Eye (tissue), 1 donor: ENCODE measurements around the gene TRAPPC3.
A peak's percentile ranks its signal among the peaks of the same experiment; 100 is the strongest.

Experiments used
- DNase-seq: peaks from one replicate; pipeline ENCODE4 v3.0.0-alpha.2; 2015

The TRAPPC3 gene

DNA sequence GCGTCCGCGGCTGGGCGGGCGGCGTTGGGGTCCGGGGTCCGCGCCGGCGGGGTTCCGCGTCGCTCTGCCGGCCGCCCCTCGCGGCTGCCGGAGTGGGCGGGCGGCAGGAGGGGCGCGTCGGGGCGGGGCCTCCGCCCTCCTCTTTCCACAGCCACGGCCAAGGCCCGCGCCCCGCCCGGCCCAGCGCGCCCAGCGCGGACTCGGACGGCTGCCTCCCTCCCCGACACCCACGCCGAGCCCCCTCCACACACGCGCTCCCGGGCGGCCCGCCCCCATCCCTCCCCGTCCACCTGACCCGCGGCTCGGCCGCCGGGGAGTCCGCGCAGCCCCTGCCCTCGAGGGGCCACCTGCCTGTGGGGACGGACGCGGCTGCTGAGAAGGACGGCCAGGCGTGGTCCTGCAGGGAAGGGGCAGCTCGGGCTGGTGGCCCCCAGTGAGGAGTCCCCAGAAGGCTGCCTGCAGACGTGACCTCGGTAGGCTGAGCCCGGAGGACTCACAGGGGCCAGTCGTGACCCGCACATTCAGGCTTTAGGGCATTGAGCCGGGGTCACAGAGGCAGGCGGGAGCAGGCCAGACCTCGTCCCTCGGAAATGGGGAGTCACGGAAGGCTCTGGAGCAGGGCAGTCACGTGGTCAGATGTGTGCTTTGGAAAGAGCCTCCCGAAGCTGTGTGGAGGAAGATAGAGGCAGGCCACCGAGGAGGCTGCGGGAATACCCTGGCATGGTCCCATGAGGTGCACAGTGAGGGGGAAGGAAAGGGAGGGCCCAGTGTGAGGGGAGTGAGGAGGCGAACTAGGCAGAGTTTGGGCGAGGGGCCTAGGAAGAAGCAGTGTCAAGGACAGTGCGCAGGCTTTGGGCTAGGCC is 23.9 kb downstream of the TRAPPC3 start, which contains the start of gene COL8A2:
COL8A2 (minus strand) TSS at position 94 of the 863 bp plus-strand sequence. CDS start 24,980 bp downstream, outside the sequence.
- peak; percentile 50 for DNase-seq

DNA sequence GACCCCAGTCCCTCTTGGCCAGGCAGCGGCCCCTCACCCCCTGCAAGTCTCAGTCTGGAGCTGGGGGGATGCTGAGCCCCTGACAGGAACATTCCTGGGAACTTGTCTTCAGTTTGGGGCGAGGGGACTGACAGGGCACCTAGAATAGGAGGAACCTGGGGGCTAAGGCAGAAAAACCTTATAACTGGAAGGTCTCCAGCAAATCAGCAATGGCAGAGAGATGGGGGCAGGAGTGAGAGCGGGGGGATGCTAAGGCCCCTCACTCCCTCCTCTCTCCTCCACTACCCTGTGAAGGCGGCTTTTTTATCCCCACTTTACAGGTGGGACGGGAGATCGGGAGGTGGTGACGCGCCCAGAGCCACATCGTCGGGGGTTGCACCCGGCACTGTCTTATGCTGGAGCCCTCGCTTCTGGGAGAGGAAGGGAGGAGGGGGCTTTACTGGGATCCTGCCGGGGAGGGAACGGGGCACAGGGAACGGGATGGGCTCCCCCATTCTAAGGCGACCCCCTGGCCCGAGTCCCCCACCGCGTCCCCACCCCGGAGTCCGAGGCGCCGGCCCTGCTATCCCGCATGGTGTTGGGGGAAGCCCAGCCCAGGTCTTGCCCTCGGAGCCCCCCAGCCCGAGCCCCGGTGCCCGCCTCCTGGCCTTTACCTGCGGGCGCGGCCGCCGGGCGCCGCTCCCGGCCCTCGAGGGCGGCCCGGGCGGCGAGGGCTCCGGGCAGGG is 24.7 kb downstream of the TRAPPC3 start:
- DNase-seq: no peak

DNA sequence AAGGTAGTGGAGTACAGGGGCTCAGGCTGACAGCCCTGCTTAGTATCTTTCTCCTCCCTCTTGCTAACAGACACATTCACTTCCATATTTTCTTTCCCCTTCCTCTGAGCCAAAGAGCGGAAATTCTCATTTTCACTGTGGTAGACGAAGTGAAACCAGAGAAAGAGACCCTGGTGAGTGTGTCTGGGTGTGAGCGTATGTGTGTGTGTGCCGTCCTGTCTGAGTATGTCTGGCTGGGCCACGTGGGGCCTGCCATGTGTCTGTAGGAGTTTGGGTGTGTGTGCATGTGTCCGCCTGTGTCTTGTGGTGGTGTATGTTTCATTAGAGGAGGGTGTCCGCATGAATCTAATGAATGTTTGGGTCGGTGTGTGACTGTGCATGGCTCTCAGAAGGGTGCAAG is 25.9 kb downstream of the TRAPPC3 start:
- peak; percentile 36 for DNase-seq

DNA sequence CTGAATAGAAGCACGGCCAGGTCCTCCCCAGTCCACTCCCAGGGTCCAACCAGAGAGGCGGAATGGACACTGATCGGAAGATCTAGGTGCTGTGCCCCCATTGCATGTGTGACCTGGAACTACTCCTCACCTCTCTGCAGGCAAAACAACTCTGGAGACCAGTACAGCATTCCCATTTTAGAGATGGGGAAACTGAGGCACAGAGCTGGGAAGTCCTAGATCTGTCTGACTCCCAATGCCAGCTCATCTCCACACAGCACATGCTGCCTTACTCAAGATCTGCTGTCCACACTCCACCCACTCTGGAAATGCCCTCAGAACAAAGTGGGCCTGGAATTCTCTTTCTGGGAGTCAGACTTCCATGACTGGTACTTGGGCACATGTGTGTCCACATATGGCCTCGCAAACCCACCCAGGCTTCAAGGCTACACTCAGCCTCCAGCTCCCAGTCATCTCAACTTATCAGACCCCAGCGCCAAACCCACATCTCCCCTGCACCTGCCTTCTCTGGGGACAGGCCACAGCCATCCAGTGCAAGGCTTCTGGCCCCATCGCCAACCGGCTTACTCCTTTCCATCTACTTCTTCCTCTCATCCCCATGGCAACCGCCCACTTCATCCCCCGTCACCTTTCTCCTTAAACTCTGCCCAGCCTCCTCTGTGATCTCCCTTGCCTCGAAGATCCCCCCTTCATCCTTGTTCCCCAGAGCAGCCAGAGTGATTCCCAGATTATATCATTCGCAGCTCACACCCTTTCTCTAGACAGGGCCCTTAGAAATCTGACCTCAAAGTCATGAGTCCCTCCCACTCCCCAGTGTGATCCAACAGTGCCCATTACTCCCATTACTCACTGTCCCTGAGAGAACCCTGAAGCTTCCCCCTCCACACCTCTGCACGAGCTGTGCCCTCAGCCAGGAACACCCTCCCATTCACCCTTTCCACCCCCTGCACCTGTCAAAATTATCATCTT is 26.9 kb downstream of the TRAPPC3 start:
- no peak for DNase-seq

- no peak for DNase-seq
These were observed 29.8 kb downstream of the TRAPPC3 start for GRCh38 chr1:36119456-36119855.

GRCh38 chr1:36118447-36119204 is 30.7 kb downstream of the TRAPPC3 start:
- peak; percentile 38 for DNase-seq

GRCh38 chr1:36116901-36117300 is 32.4 kb downstream of the TRAPPC3 start:
- no peak for DNase-seq

DNA sequence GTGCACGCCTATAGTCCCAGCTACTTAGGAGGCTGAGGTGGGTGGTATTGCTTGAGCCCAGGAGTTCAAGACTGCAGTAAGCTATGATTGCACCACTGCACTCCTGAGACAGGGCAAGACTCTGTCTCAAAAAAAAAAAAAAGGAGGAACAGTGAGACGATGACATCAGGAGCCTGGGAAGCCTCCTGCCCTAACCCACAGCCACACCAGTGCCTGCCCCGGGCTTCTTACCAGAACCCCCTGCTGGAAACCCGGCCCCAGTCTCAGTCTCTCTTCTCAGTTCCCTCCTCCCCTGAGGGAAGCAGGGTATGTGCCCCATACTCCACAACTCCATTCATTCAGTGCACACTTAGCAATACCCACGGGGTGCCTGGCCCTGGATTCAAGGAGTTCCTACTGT is 33.4 kb downstream of the TRAPPC3 start:
- no peak for DNase-seq

GRCh38 chr1:36115200-36115669 is 34.1 kb downstream of the TRAPPC3 start:
- peak; percentile 71 for DNase-seq

DNA sequence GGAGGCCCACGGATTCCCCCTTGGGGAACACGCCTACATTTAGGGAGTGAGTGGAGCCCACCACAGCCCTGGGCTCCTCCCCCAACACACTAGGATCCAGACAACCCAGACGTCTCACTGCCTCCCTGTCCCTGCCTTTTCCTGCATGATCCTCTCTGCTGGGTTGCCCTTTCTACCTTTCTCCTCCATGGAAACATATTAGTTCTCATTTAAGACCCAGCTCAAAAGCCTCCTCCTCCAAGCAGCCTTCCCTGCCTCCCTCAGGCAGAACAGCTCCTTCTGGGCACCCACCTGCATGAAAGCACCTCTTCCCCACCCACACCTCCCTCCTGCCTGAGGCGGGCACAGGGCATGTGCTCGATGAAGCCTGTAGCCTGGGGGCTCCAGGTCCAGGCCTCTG is 34.9 kb downstream of the TRAPPC3 start:
- no peak for DNase-seq

- no peak for DNase-seq
These were observed 36.5 kb downstream of the TRAPPC3 start for GRCh38 chr1:36112823-36113222.

DNA sequence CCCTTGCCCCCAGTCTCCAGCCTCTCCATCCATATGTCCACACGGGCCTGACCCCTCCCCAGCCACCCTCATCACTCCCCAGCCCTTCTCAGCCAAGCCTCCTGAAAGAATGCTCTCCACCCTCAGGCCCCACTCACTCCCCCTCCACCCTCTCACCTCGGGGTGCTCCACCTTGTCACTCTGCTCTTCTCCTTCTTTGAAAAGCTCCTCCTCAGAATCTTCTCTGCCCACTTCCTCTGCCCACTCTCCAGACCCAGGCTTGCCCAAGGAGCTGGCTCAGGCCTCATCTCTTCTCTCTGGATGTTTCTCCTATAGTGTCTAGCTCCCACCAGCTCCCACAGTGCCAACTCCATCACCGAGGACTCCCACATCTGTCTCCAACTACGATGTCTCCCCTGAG is 38.1 kb downstream of the TRAPPC3 start:
- DNase-seq: no peak

DNA sequence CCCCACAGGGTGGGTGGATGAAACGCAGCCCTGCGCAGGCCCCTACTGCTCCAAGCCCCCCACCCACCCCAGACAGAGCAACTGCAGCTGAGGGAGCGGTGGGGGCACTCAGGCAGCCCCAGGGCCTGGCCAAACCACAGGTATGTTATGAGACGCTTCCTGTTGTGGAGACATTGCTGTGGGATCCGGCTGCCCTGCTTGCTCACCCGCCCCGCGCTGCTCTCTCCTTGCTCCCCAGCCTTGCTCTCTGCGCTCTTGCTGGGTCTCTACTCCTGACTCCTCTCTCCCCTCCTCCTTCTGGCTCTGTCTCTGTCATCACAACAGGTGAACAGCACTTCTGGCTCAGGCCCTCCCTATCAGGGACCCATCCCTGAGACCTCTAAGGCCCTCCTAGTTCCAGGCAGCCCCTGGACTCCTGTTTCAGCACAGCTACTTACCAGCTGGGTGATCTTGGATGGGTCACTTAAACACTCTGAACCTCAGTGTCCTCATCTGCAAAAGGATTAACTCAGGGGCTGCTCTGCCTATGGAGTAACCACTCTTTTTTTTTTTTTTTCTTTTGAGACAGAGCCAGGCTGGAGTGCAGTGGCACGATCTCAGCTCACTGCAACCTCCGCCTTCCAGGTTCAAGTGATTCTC is 40.1 kb downstream of the TRAPPC3 start:
- no peak for DNase-seq

DNA sequence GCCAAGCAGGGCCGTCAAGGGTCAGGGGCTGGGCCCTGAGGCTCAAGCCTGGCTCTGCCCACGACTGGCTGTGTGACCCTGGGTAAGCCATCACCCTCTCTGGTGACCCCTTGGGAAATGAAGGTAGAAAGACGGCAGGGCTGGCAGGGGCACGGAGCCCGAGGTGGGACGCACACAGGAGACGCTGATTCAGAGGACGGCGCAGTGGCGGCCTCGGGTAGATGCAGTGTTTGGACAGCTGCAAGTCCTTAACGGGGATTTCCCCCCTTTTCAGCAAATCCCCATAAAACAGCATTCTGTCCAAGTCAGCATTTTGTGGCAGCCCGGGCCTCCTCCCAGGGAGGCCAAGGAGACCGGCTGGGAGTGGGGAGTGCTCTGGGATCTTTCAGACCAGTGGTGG is 41.0 kb downstream of the TRAPPC3 start:
- DNase-seq: peak; percentile 50

- no peak for DNase-seq
These were observed 41.9 kb downstream of the TRAPPC3 start for GRCh38 chr1:36107394-36107793.

DNA sequence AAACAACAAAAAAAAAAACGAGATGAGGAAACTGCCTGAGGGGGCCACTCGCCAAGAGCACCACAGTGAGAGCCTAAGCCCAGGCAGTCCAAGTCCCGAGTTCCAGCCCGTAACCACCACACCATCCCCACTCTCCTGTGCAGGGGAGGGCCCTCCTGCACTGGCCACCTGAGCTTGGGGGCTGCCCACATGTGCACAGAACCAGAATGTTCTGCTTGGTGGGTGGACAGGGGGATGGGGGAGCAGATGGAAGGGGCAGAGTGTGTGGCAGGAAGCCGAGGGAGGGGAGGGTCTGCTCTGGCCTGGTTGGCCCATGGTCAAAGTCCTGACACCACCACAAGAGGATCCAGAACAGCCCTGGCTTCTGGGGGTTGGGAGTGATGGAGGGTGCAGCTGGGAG is 43.0 kb downstream of the TRAPPC3 start:
- no peak for DNase-seq

- no peak for DNase-seq
These were observed 47.7 kb downstream of the TRAPPC3 start for GRCh38 chr1:36101546-36101945.

DNA sequence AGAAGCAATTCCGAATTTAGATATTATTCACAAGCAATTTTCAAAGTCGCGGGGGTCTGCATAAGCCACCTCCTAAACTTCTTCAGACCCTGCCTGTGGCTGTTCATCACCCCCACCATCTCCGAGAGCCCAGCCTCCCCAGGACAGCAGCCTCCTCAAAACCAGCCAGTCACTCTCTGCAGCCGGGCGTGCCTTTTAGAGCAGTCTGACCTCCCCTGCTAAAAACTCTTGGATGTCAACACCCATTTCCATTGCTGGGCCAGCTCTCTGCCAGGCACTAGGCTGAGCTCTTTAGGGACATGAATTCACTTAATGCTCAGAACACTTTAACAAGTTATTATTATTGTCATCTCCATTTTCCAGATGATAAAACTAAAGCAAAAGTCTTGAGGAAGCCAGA is 48.9 kb downstream of the TRAPPC3 start:
- no peak for DNase-seq

- peak; percentile 92 for DNase-seq
These were observed 49.5 kb downstream of the TRAPPC3 start for GRCh38 chr1:36099681-36100341.

GRCh38 chr1:36098650-36099365 is 50.5 kb downstream of the TRAPPC3 start:
- DNase-seq: no peak
